OCI-LY1 (cell line): ENCODE measurements around the gene ADAM22.

Source experiments
- H2AFZ ChIP-seq: fragments of 200-600 bp; sonication (generic), shearing (Covaris generic); 2 replicates; pipeline ENCODE4 v1.6.0; 2014; ENCODE audit warnings: antibody characterized with exemption, mild to moderate bottlenecking, low read length
- H3F3A ChIP-seq: fragments of 200-600 bp; sonication (generic), shearing (Covaris generic); 2 replicates; pipeline ENCODE4 v1.6.0; 2014; ENCODE audit warnings: mild to moderate bottlenecking, antibody characterized with exemption, low read length, moderate library complexity; ENCODE audit not compliant: insufficient read depth
- H3K27ac ChIP-seq: fragments of 200-600 bp; sonication (generic); 2 replicates; pipeline ENCODE4 v1.5.1; 2014; ENCODE audit warnings: low read length, mixed run types, mild to moderate bottlenecking, low read depth; ENCODE audit not compliant: poor library complexity, severe bottlenecking
- H3K27me3 ChIP-seq: fragments of 200-600 bp; sonication (generic); 2 replicates; pipeline ENCODE4 v1.6.0; 2014; ENCODE audit warnings: antibody characterized with exemption, mild to moderate bottlenecking, low read length, moderate library complexity; ENCODE audit not compliant: insufficient read depth
- H3K36me3 ChIP-seq: fragments of 200-600 bp; sonication (generic); 2 replicates; pipeline ENCODE4 v1.6.1; 2014; ENCODE audit warnings: mild to moderate bottlenecking, antibody characterized with exemption, low read length, moderate library complexity, mixed read lengths; ENCODE audit not compliant: insufficient read depth
- H3K4me1 ChIP-seq: fragments of 200-600 bp; sonication (generic); 2 replicates; pipeline ENCODE4 v1.5.1; 2014; ENCODE audit warnings: mild to moderate bottlenecking, low read length, moderate library complexity; ENCODE audit not compliant: insufficient read depth, severe bottlenecking
- H3K4me2 ChIP-seq: fragments of 200-600 bp; sonication (generic), shearing (Covaris generic); 2 replicates; pipeline ENCODE4 v1.6.1; 2014; ENCODE audit warnings: low read length
- H3K4me3 ChIP-seq: fragments of 200-600 bp; sonication (generic); 2 replicates; pipeline ENCODE4 v1.5.1; 2014; ENCODE audit warnings: low read length, low read depth, mild to moderate bottlenecking, mixed read lengths; ENCODE audit not compliant: poor library complexity, severe bottlenecking
- H3K79me2 ChIP-seq: fragments of 200-600 bp; shearing (Covaris generic); 2 replicates; pipeline ENCODE4 v1.6.1; 2016; ENCODE audit warnings: mixed run types, low read length, mixed read lengths; ENCODE audit not compliant: insufficient read depth
- H3K9ac ChIP-seq: fragments of 200-600 bp; sonication (generic), shearing (Covaris generic); 2 replicates; pipeline ENCODE4 v1.6.1; 2014; ENCODE audit warnings: mild to moderate bottlenecking, low read length, mixed read lengths
- H3K9me2 ChIP-seq: fragments of 200-600 bp; sonication (generic), shearing (Covaris generic); 2 replicates; pipeline ENCODE4 v1.6.1; 2014; ENCODE audit warnings: low read depth, mild to moderate bottlenecking, low read length, mixed read lengths
- H3K9me3 ChIP-seq: fragments of 200-600 bp; shearing (Covaris generic); 2 replicates; pipeline ENCODE4 v1.6.1; 2014; ENCODE audit warnings: low read length, mixed read lengths
- H4K20me1 ChIP-seq: fragments of 200-600 bp; sonication (generic), shearing (Covaris generic); 2 replicates; pipeline ENCODE4 v1.6.0; 2016; ENCODE audit warnings: mild to moderate bottlenecking, low read length; ENCODE audit not compliant: insufficient read depth
- CTCF ChIP-seq: fragments of 200-600 bp; sonication (generic), shearing (Covaris generic); IDR thresholded peaks from 2 replicates; pipeline ENCODE4 v1.5.1; 2017; ENCODE audit warnings: mild to moderate bottlenecking, antibody characterized with exemption, low read length, moderate library complexity, mixed read lengths
- EZH2 ChIP-seq: fragments of 200-600 bp; sonication (generic), shearing (Covaris generic); IDR thresholded peaks from 2 replicates; pipeline ENCODE4 v1.8.0; 2017; ENCODE audit warnings: borderline replicate concordance, mixed run types, mild to moderate bottlenecking, antibody characterized with exemption, low read length, moderate library complexity, mixed read lengths

ADAM22 gene

GRCh38 chr7:88040694-88041093 lies 106.6 kb downstream of the ADAM22 start:
- H3K79me2 ChIP-seq = no peaks in the 10 kb centered on the region
- no peak for TF ChIP-seq CTCF
- TF ChIP-seq EZH2 = no peak
- H3K4me3 ChIP-seq = no peak overlapping the region
- no peaks in the 10 kb centered on the region for H3F3A ChIP-seq
- no peak overlapping the region for H2AFZ ChIP-seq
- peaks cover 6% of the 10 kb centered on the region for H3K4me1 ChIP-seq
- no peak overlapping the region for H3K4me2 ChIP-seq
- no peaks in the 10 kb centered on the region for H3K36me3 ChIP-seq
- H3K27me3 ChIP-seq = no peaks in the 10 kb centered on the region
- no peak overlapping the region for H3K27ac ChIP-seq
- H3K9me2 ChIP-seq = no peaks in the 10 kb centered on the region
- H3K9ac ChIP-seq = no peak overlapping the region
- H4K20me1 ChIP-seq = no peaks in the 10 kb centered on the region
- H3K9me3 ChIP-seq = no peaks in the 10 kb centered on the region

- H3F3A ChIP-seq = no peaks in the 10 kb centered on the region
- no peak overlapping the region for H3K4me3 ChIP-seq
- no peak overlapping the region for H3K9ac ChIP-seq
- no peaks in the 10 kb centered on the region for H3K36me3 ChIP-seq
- H3K4me1 ChIP-seq = peaks cover 13% of the 10 kb centered on the region
- no peaks in the 10 kb centered on the region for H3K27me3 ChIP-seq
- no peak overlapping the region for H2AFZ ChIP-seq
- TF ChIP-seq CTCF = no peak
- TF ChIP-seq EZH2 = no peak
- no peak overlapping the region for H3K4me2 ChIP-seq
- no peaks in the 10 kb centered on the region for H3K9me2 ChIP-seq
- no peak overlapping the region for H3K27ac ChIP-seq
- H4K20me1 ChIP-seq = no peaks in the 10 kb centered on the region
- H3K79me2 ChIP-seq = no peaks in the 10 kb centered on the region
- no peaks in the 10 kb centered on the region for H3K9me3 ChIP-seq
Measured at GRCh38 chr7:88041583-88041982, 107.5 kb downstream of the ADAM22 start.

- Histone ChIP-seq H3K9me2 (no peaks in the 10 kb centered on the region), H3K9ac (no peak overlapping the region), H3K4me3 (no peak overlapping the region), H3K4me1 (peaks cover 13% of the 10 kb centered on the region), H4K20me1 (no peaks in the 10 kb centered on the region), H3K79me2 (no peaks in the 10 kb centered on the region), H3K9me3 (no peaks in the 10 kb centered on the region), H3K27me3 (no peaks in the 10 kb centered on the region), H2AFZ (no peak overlapping the region), H3F3A (no peaks in the 10 kb centered on the region), H3K36me3 (no peaks in the 10 kb centered on the region), H3K4me2 (no peak overlapping the region), H3K27ac (no peak overlapping the region)
- no peak for TF ChIP-seq EZH2
- no peak for TF ChIP-seq CTCF
Measured at GRCh38 chr7:88042157-88042556, 108.1 kb downstream of the ADAM22 start.
